Pulmonary artery endothelial cell (primary cell): ENCODE results near the gene TDP1. TPM values are rescaled to one million over a fixed set of nuclear protein-coding genes. Genes with fewer than 3 reads are reported as not detected.

Source experiments
- DNase-seq: peaks from one replicate; pipeline ENCODE4 v3.0.0-alpha.2; 2011; ENCODE audit warnings: low read depth, low spot score
- total RNA-seq: library from RNA; depleted of rRNA; stranded (reverse); fragments of >200 nt; gene quantifications from 2 replicates; pipeline ENCODE4 v1.2.3, GENCODE V29; 2014

TDP1 gene
- 32.3 and 39.2 TPM in 2 replicates for total RNA-seq

DNA sequence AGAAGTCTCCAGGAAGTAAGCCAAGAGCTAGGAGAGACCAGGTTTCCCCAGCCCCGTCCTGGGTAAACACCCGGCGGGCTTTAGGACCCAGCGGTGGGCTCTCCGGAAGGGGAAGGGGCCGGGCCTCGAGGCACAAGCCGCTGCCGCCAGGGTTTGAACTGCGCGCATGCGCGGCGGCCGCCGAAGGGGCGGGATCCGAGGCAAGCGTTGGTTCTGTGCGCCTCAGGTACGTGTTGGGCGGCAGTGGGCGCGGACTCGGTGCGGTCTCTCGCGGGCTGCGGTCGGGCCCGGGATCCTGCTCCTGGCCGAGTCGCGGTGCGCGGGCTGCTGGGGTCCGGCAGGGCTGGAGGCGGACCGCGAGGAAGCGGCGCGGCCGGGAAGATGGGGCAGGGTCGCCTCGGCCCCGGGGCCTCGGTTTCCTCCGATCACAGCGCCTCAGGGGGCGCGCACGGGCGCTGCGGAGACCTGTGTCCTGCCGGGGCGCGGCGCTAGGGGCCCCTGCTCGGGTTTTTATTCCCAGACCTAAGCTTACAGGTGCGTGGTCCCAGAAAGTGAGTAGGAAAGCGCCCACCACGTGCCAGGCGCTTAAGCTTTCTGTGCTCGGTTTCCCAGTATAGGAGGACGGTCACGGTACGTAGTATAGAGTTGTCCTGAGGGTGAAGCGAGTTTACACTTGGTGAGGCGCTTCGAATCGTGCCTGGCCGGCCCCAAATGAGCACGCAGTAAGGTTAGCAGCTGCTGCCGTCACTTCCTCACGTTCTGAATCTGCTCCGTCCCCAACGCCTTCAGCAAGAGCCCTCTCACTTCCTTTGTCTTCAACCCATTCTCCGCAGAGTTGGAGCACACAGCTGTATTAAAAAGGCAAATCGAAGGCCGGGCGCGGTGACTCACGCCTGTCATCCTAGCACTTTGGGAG, at the start of gene TDP1:
Gene TDP1, plus strand, starts transcription at position 183 of the 916 bp plus-strand sequence. CDS start 7,188 bp downstream, outside the sequence.
- DNase-seq, result peak; percentile 75

GRCh38 chr14:89906000-89906399, 49.7 kb upstream of the TDP1 start:
- DNase-seq, result no peak

DNA sequence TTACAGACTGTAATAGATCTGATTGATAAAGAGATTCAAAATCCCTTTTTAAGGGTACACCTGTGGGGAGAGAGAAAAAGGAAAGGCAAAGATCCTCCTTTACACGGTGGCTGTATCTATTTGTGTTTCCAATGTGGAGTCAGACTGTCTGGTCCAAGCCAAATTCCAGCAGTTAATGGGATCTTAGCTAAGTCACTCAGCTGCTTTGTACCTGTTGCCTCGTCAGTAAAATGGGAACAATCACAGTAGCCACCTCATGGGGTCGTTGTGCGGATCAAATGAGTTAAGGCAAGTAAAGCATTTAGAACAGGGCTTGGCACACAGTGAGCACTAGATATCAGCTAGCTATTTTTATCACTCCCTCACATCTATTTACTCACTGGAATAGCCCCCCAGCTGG, 48.1 kb upstream of the TDP1 start:
- DNase-seq, result no peak

DNA sequence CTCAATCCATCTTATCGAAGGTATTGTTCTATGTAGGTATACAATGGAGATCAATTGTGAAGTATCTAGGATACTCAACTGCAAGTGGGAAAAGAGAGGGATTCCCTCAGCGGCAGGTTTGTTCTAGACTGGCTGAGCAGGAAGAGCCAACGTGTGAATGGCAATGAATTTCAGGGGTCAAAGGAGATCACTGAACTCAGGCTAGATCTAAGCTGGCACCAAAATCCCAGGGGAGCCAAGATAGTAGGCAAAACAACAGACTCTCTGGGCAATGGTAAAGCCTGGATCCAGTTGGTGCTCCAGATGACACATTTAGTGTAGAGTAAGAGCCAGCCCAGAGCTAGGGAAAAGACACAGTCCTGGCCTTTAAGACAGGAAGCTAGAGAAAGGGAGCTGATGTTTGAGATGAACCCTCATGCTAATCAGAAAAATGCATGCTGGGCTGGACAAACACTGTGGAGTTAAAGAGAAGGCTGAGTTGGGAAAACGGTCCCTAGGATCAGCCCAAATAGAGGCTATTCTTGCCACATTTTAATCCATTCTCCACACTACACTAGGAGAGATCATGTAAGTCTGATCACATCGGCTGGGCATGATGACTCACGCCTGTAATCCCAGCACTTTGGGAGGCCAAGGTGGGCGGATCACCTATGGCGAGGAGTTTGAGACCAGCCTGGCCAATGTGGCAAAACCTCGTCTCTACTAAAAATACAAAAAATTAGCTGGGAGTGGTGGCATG, 46.8 kb upstream of the TDP1 start:
- DNase-seq, result no peak

DNA sequence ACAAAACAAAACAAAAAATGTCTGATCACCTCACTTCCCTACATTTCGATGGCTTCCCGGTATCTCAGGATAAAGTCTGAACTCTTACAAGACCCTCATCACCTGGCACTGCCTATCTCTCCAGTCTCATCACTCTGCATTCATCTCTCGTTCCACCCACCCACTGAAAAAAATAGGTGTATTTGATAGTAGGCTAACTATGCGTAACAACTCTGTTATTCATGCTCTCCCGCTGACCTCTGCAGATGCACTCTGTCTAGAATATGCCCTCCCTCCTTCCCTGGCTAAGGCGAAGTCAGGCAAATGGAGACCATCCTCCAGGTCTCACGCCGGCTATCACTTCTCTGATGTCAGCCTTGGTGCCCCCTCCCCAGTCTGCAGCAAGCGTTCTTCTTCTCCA, 46.1 kb upstream of the TDP1 start:
- DNase-seq, result no peak

GRCh38 chr14:89910691-89911009, 45.1 kb upstream of the TDP1 start:
- no peak for DNase-seq

- DNase-seq, result no peak
Observed at GRCh38 chr14:89911010-89911919, 44.5 kb upstream of the TDP1 start.

GRCh38 chr14:89912221-89912620, 43.5 kb upstream of the TDP1 start:
- DNase-seq, result no peak

DNA sequence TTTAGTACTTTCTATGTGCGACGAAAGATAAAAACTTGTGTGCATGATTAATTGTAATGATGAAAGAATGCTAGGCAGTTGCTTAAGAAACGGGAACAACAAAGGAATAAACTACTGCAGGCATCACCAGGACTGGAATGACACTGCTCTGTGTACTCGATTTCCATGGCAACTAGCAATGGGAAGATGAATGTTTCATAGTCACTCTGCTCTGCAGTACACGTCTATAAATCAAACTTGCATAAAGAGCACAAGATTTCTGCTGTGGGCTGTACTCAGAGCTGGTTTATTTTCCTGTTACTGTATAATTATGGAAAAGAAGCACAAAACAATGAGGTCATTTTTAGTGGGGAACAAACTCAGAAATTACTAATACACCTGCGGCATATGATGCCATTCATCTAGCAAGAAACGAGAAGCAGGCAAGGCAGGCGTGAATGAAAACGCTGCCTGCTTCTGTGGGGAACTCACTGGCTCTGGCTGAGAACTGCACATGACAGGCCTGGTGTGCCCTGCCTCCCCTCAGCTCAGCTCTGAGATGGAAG, 43.0 kb upstream of the TDP1 start:
- DNase-seq, result peak; percentile 43

GRCh38 chr14:89915114-89915878, 40.4 kb upstream of the TDP1 start:
- peak; percentile 36 for DNase-seq

DNA sequence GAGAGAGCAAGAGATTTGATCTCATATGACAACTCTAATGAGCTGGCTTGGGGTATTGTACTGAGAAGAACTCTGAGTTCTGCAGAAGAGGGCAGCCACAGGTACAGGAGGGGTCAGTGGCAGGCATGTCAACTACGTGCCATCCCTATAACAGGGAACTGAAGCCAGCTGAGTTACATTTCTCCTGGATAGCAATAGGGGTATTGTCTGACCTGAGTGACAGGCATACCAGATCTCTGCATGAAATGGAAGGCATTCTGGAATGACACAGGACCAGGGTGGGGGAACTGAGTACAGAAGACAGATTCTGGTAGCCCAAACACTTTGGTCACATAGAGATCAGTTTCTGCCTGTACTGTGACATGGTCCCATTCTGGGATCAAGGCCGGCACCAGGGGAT, 37.0 kb upstream of the TDP1 start:
- no peak for DNase-seq

- DNase-seq, result no peak
Observed at GRCh38 chr14:89920056-89920455, 35.7 kb upstream of the TDP1 start.

DNA sequence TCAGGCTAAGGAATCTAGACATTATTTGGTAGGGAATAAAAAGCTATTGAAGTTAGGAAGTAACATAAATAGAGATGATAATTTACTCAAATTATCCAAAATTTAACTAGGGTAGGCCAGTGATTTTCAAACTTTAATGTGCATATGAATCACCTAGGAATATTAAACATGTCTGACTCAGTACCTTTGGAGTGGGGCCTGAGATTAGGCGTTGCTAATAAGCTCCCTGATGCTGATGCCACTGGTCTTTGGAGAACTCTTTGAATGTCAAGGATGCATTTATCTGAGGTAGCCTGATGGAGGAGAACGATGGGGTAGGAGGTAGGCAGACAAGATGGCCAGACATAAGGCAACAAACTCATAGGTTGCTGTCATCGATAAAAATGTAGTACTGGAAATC, 34.4 kb upstream of the TDP1 start:
- DNase-seq, result no peak

DNA sequence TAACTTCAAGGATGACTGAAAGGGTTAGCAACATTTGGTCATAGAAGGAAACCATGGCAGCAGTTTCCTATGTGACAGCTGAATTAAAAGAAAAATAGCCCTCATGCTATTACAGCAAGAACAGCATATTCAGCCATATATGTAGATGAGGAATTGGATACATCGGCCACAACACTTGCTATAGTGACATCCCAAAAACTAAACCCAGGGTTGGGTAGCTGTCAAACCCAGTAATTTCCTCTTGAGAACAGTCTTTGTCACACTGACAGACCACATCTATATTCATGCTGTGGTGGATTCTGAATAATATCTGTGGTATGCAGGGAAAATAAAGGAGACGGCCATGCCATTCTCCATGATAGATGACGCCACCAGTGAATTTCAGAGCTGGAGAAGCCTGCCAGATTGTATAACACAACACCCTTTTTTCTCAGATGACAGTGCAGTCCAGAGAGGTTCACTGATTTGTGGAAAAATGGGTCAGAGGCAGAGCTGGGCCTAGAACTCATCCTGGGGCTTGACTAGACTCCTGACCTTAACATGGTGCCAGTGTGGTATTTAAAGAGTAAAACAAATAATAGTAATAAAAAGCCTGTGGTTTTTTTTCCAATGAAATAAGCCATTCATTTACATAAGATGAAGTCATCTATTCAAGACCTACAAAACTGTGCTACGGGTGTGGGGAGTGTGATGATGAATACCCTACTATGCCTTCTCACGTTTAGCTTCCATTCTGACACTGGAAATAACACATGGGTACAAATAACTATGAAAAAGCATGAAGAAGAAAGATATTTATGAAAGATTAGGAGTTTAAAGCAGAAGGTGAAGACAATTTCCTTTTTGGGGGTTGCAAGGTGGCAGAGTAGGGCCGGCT, 33.5 kb upstream of the TDP1 start:
- no peak for DNase-seq

- DNase-seq, result no peak
Observed at GRCh38 chr14:89924268-89924667, 31.5 kb upstream of the TDP1 start.

- peak; percentile 40 for DNase-seq
Observed at GRCh38 chr14:89926694-89927093, 29.0 kb upstream of the TDP1 start.

DNA sequence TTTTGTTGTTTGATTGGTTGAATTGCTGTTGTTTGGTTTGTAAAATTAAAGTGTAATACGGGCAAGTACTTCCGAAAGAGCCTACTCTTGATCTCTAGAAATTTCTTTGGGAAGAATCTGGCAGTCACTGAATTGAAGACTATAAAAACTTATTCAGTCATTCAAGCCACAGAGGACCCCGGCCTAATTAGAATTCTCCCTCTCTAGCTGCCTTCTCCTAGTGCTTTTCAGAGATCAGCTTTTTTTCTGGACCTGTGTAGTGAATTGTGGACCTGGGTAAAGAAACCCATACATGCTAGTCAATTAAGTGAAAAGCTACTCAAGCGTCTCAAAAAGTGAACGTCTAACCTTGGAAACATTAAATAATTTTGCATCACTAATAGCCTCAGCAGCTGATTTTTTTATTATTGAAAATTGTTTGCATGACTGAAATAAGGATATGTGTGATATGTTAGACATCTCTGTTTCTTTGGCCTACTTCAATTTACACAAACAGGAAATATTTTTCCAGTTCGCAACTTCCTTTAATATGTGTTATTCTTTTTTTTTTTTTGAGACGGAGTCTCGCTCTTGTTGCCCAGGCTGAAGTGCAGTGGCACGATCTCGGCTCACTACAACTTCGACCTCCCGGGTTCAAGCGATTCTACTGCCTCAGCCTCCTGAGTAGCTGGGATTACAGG, 28.4 kb upstream of the TDP1 start:
- DNase-seq, result peak; percentile 64

DNA sequence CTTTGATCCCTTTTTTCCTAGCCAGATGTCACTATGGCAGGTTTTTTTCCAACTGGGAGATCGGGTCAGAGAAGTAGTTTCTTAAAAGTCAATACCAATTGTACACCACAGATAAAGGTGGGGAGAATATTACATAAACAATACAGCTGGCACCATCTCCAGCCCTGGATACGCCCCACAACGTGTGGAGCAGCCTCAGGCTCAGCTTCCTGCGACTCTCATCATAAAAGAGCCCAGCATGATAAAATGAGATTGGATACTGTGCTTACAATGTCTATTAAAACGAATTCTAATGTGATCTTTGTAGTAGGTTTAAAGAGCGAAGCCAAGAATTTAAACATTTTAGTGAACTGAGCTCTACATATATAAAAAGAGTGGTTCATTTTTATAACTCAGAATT, 22.7 kb upstream of the TDP1 start:
- DNase-seq, result no peak

DNA sequence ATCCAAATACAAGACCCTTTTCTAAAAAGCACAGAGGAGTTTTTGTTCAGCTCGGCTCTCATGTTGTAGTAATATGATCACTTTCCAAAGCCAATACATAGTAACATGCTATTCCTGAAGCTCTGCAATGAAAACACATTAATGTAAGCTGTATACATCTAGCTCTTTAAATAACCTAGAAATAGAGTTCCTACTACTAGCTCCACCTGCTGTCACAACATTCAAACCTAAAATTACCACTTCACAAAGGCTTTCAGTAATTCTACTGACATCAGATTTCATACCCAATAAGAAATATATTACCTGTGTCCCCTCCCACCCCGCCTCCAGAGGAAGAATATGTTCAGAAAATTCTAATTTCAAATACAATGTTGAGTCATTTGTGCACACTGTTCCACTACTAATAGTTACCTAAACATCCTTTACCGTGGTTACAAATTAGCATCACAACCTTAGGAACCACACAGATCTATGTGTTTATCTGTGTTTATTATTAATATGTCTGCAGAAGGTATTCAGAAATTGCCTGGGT, 19.0 kb upstream of the TDP1 start:
- no peak for DNase-seq
